HG03280 (cell line): ENCODE data around the gene TMEM245.

Source experiments
- ATAC-seq: cut with Tn5 transposase; IDR thresholded peaks from one replicate; pipeline ENCODE4 v1.9.1; 2021; ENCODE audit warnings: mild to moderate bottlenecking, moderate library complexity; ENCODE audit not compliant: unreplicated experiment

TMEM245 gene

GRCh38 chr9:109107402-109108240, 12.1 kb downstream of the TMEM245 start:
- ATAC-seq = no peak

GRCh38 chr9:109101810-109102209, 17.9 kb downstream of the TMEM245 start:
- peak; percentile 71 for ATAC-seq

DNA sequence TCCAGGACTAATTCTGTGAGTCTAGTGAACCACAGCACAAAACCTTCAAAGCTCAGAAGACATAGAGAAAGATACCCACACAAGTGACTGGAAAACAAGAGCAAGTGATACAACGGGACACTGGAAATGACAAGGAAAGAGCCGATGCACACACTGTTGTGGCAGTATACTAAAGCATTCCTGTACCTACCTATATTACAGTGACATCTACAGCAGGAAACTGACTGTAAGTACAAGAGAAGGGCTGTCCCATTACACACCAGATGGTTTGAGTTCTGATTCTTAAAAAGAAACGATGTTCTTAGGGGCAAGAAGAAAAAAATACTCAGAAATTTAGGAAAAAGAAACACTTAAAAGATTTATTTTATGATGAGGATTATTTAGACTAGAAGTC, 18.5 kb downstream of the TMEM245 start:
- no peak for ATAC-seq

DNA sequence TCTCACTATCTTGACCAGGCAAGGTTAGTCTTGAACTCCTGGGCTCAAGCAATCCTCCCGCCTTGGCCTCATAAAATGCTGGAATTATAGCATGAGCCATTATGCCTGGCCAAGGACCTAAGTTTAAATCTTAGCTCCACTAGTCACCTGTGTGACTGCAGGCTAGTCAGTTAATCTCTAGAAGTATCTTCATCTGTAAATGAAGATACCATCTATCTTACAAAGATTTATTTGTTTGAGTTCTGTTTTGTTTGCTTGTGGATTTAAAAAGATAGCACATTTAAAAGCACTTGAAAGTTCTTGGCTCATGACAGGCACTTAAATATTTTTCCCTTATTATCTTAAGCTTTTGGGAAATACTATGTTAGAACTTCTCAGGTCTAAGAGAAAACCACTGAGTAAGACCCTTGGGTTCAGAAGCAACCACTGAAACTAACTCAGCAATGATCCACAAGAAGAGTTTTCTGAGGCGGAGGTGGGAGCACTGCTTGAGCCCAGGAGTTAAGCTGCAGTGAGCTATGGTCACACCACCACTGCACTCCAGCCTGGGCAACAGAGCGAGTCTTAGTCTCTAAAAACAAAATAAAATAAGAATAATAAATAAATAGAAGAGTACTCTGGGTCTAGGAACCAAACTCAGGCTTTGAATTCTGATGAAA, 19.1 kb downstream of the TMEM245 start:
- no peak for ATAC-seq

DNA sequence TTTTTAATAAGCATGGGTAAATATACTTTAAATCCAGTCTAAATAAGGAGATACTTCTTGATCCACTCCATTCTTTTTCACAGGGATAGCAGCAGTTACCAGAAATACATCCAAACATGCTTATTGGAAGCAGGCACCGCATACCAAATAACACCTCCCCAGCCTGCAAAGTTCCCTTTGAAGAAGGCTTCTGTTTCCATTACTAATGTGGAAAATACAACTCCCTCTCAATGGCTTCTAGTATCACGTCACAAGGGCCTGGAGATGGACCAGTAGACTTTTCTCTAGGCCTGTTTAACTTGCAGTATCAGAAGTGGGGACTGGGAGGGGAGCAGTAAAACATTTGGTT, 20.8 kb downstream of the TMEM245 start:
- no peak for ATAC-seq

- ATAC-seq = no peak
Measured at GRCh38 chr9:109098171-109098959, 21.4 kb downstream of the TMEM245 start.

GRCh38 chr9:109097146-109097545, 22.6 kb downstream of the TMEM245 start:
- no peak for ATAC-seq

DNA sequence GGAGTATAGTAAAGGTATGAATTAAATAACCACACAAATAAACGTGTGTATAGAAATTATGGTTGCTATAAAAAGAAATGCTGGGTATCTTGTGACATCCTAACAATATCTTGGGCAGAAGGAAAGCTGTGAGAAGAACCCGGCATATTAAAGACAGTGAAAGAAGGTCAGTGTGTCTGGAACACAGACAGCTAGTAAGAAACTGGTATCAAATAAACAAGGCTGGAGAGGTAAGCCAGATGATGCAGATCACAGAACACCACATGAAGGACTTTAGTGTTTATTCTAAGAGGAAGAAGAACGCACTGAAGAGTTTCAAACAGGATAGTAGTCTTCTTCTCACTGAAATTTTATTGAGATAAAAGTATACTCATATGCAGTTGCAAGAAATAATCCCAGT, 24.4 kb downstream of the TMEM245 start:
- ATAC-seq = no peak

DNA sequence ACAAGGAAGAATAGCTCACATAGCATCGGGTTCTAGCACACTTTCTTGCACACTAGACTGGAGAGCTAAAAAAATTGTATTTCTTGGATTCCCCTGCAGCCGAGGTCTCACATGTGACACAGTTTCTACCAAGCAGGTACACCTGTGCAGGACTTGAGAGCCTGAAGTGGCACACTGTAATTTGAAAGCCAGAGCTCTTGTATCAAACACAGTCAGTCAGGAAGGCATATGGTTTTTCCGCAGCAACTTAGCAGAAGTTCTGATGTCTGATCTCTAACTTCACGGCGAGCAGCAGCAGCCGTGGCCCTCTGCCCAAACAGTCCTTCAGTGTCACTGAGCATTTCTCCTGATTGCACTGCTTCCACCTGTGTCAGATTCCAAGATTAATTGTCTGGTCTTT, 25.5 kb downstream of the TMEM245 start:
- no peak for ATAC-seq

DNA sequence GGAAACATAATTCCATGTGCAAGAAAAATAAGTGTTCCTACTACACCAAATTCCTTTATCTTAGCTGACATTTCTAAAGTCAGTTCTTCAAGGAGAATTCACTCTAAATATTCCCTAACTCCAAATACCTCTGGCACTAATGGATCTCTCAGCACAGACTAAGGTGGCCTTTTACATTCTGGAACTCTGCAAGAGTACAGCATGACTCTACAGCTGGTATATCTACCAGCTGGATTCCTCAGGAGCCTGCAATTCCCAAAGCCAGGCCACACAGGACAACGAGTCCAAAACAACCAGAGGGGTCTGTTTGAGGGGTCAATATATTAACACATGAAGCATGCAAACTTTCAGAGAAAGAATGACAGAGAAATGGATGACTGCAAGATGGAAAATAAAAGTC, 27.2 kb downstream of the TMEM245 start:
- ATAC-seq = no peak

DNA sequence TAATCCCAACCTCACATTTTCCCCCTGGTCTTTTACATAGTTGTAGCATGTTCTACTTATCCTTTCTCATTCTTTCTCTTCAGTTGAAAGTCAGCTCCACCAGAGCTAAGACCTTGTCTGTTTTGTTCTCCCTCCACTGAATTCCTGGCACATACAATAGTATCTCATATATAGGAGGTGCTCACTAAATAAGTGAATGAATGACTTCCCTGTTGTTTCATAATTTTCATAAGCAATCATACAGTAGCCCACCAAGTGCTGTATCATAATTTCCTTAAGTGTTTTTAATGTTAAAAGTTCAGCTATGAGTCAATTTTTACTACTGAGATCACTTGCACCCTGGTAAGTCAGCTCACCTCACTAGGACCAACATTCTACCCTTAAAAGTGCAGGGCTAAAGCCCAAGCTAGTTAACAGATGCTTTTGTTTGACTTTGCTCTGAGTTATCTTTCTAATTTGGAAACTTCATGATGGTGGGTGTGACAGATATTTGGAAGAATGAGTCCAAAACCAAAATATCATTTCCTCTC, 27.6 kb downstream of the TMEM245 start:
- ATAC-seq = no peak

GRCh38 chr9:109088221-109088620, 31.5 kb downstream of the TMEM245 start:
- no peak for ATAC-seq

DNA sequence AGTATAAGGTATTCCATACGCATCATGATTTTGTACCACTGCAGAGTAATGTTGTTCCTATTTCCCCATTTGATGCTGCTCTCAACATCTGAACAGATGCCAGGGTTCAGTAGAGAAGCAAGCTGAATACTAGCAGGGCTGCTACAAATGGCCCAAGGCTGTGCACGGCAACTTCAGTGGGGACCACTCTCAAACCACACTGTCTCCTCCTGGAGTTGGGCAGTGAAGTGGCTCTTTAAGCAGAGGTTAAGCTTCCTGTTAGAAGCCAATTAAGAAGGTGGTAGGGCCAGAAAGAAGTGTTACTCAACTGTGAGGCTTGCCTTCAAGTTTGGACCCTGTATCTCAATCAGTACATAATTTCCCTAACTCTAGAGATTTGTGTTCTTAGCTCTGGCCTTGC, 32.0 kb downstream of the TMEM245 start:
- no peak for ATAC-seq

DNA sequence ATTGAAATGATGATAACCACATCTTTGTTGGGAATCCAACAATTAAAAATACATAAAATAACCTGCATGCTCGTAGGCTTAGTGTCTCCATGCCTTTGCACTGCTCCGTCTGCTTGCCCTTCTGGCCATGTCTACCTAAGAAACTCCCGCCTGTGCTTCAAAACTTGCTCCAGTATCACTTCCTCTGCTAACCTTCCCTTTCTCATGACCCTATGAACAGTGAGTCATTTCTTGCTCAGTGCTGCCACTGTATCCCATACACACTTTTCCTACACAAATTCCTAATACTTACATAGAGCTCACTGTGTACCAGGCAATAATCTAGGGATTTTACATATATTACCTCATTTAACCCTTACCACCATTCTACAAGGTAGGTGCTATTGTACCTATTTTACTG, 33.5 kb downstream of the TMEM245 start:
- ATAC-seq = no peak

DNA sequence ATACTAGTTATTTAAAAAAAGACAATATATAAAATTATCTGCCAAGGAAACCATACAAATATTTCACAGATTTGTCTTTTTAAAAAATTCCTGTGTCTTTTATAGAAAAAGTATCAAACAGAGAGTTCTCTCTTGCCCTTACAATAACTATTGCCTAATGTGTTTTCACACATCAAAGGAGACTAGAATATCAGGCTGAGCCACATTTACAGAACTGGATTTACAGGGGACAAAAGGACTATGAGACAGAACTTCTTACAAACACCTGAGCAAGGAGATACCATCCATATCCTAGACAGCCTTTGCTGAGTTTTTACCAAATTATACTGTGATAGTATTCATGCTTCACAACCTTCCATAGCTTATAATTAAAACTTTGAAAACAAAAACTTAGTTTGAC, 34.2 kb downstream of the TMEM245 start:
- ATAC-seq = no peak

GRCh38 chr9:109083813-109084405, 35.8 kb downstream of the TMEM245 start:
- ATAC-seq = no peak

GRCh38 chr9:109083141-109083540, 36.6 kb downstream of the TMEM245 start:
- ATAC-seq = no peak

DNA sequence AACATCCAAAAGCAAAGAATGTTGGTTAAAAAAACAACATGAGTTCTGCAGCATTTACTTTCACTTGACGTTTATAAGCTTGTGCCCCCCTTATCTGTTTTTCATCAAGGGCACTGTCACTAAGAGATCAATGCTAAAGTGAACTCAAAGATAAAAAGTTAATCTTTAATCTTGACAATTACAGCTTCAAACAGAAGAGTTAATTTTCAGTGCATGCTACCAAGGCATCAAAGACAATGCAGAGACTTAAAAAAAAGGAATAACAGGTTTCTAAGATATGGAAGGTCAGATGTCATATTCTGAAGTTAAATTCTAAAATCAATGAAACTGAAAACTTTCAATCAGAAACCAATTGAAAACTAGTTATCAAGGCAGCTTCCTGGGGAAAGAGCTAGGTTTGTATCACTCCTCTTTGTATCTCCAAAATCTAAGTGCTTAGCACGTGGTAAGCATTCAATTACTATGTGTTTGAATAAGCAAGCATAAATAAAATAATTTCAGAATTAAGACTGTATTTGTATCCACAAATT, 37.6 kb downstream of the TMEM245 start:
- no peak for ATAC-seq

DNA sequence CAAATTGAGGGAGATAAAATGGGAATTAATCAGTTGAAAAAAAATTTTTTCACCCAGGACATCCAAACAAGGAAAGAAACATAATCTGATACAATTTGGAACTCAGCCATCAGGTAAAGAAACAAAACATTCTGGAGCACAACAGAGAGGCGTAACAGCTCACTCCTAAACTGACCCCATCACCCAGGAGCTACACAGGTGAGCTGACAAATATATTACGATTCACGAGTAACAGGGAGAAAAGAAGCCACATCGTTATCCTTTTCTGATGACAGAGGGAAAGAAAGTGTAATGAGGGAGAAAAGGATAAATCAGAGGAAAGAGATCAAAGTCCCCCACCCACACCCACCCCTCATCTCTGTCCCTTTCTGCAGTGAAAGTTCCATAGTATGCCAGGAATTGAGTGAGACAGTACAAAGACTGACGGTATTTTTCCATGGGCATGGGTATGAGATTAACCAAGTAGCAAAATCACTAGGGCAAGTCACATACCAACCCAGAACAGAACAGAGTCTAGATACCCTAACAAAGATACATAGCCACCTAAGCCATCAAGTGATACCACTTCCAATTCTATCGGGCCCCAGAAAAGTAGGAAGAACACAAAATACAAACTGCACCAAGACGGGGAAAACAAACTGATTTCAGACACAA, 45.4 kb downstream of the TMEM245 start:
- ATAC-seq = no peak

DNA sequence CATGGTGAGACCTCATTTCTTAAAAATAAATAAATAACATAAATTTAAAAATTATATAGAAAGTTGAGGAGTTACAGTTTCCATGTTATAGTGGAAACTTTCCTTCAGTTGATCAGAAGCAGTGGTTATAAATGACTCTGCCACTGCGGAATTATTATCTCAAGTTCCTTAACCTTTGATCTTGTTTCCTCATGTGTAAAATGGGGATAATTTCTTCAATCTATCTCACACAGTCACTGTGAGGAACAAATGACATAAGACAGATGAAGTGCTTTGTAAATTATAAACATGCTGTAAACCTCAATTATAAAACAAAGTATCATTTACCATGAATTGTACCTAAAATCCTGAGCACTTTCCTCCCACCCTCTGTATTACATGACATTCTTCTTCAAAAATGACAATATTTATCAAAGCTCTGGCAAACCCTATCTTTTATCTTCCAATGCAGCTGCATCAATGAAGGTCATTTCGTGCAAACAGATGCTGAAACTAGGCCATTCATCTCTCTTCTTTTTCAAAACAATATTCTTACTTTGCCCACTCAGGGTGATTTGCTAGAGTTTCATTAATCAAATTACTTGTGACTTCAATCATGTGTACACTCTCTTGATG, 46.8 kb downstream of the TMEM245 start:
- ATAC-seq = no peak
